ENCODE results near the gene EGR1.

DNA sequence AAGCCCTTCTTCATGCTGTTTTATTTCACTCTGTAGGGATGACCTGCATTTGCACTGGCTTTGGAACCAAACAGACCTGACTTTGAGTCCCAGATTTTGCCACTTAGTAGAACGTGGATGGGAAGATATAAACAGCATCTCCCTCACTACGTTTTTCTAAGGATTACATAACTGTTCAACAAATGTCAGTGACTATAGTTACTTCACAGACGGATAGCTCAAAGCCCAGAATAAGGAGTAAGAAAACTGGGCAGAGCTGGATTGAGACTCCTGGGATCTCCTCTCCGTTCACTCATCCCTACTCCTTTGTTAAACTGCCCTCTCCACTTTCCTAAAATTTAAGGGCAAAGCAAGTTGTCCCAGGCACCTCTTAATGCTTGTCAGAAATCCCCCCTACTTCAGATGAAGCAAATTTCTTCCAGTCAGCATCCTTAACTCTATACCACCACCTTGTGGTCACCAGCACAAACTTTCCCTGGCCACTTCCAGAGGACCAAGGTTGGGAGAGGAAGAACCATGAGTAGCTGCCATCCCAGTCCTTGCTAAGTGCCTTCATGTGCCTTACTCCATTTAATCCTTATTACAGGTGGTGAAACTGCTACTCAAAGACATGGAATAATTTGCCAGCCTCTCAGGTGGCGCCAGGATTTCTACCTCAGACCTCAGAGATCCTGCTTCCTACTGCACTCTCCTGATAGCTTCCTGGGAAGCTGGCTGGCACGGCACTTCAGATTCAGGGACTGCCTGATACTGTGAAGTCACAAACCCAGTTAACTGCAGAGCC lies 38.4 kb downstream of the EGR1 start:
- TF ChIP-seq CTCF (IDR thresholded peaks at IDR 0.05): peak; percentile 70
- TF ChIP-seq EZH2 (IDR thresholded peaks at IDR 0.05): no peak
- TF ChIP-seq EZH2phosphoT487 (IDR thresholded peaks at IDR 0.05): no peak
